ENCODE measurements around the gene CROCC. TPM values are rescaled to one million over a fixed set of nuclear protein-coding genes. Genes with fewer than 3 reads are reported as not detected.
A peak's percentile ranks its signal among the peaks of the same experiment; 100 is the strongest.
"Not testable (repeated sequence)": the region's sequence is repeated elsewhere in the genome, so short reads cannot be mapped to it uniquely, and the experiment has no call there.

Gene CROCC
- total RNA-seq, 2 donors from 2014 or later = 6.5 to 9.2 TPM

GRCh38 chr1:16912742-16913141 is 9.0 kb upstream of the CROCC start:
- DNase-seq; ATAC-seq; intact Hi-C loops (cut with DNase I): not testable (repeated sequence)

DNA sequence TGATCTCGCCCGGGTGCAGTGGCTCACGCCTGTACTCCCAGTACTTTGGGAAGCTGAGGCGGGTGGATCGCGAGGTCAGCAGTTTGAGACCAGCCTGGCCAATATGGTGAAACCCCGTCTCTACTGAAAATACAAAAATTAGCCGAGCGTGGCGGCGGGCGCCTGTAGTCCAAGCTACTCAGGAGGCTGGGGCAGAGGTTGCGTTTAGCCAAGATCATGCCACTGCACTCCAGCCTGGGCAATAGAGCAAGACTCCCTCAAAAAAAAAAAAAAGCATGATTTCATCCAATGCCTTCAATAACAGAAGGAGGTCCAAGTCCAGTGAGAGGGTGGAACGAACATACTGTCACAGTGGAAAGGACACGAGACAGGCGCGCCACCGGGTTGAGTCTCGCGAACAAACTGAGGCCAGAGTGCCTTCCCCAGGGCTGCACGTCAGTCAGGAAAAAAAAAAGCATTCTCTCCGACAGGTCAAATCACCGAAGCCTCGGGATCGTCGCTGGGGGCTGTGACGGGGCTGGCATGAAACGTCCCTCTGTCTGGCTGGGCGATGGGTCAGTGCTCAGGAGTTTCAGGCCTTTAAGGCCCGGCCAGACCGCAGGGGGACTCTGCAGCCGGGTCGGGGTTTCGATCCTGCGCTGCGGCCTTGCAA is 8.4 kb upstream of the CROCC start:
- intact Hi-C loops (cut with DNase I) = no loop called here
- ATAC-seq = no peak
- DNase-seq = peak; percentile 49

DNA sequence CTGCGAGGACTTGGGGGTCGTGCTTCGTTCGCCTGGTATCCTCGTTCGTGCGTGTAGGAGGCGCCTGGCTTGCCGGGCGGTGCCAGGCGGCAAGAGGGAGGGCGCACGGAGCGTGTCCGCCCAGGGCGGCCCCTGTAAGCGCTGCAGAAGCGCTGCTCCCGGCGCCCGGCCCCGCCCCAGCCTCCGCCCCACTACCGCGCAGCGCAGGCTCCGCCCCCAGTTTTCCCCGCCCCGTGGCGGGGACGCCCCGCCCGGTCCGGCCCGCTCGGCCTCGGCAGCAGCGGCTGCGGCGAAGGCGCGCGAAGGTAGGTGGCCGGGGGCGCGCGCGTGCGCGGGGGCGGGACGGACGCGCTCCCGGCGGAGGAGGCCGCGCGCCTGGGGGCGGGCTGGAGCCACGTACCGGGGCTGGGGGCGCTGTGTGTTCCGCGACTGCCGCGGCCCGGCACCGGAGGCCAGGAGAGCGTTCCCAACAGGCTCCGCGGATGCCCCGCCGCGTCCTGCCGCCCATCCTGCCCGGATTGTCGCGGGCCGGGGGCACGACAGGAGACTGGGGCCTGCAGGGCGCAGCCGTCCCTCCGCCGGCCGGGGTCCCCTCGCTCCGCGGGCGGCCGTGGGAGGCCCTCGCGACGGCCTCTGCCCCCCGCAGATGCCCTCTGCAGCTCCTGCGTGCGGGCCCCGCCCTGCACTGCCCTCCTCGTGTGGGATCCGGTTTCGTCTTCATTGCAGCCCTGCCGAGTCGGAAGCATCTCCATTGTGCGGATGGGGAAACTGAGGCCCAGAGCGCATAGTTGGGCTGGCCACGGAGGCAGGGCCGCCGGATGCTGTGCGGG is 7.7 kb upstream of the CROCC start:
- DNase-seq (peak; percentile 96), ATAC-seq (peak; percentile 97)
- intact Hi-C loops (cut with DNase I) = no loop called here

DNA sequence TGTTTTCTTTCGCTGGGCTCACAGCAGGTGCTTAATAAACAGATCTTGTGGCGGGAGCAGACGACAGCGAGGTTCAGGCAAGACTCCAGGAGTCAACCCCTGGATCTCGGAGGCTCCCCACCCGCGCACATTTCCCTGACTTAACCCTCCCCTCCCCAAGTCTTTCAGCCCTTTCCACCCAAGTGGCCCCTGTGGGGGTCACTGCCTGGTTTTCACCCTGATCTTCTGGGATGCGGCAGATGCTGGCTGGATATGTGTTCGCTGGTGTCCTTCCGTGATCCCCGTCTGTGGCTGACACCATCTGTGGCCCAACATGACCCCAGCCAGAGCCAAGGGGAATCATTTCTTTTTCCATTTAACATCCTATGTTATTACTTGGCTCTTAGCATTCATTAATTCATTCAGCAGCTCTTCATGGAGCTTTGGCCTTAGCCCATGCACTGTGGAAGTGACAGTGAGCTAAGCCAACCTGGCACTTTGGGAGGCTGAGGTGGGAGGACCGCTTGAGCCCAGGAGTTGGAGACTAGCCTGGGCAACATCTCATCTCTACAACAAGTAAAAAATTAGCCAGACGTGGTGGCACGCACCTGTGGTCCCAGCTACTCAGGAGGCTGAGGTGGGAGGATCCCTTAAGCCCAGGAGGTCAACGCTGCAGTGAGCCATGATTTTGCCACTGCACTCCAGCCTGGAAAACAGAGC is 6.7 kb upstream of the CROCC start:
- ATAC-seq; intact Hi-C loops (cut with DNase I); DNase-seq: not testable (repeated sequence)

DNA sequence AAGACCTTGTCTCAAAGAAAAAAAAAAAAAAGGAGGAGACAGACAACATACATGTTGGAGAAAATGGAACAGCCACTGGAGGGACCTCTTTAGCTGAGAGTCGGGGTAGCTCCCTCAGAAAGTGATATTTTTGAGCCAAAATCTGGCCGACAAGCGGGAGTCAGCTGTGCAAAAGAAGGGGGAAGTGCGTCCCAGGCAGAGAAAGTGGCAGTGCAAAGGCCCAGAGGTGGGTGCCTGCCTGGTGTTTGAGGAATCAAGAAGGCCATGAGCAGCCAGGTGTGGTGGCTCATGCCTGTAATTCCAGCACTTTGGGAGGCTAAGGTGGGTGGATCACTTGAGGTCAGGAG is 6.1 kb upstream of the CROCC start:
- DNase-seq = no peak
- intact Hi-C loops (cut with DNase I) = no loop called here
- ATAC-seq = no peak

GRCh38 chr1:16916036-16916880 is 5.5 kb upstream of the CROCC start:
- intact Hi-C loops (cut with DNase I); DNase-seq; ATAC-seq: not testable (repeated sequence)

DNA sequence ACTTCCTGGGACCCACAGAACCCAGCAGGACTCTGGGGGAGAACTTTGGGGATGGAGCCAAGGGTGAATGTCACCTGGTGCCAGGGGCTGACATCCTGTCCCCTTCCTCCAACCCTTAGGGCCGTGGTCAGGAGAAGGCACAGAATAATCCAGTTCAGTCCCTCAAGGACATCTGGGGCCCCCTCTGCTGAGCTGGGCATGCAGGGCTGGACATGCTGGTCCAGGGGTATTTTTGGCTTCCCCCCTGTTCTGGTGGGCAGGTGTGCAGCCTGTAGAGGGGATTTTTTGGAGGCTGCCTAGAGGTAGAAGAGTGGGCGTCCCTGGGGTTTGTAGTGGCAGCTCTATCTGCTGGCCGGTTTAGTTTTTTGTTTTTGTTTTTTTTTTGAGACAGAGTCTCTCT is 3.4 kb upstream of the CROCC start:
- ATAC-seq (no peak), DNase-seq (no peak)
- intact Hi-C loops (cut with DNase I) = no loop called here

DNA sequence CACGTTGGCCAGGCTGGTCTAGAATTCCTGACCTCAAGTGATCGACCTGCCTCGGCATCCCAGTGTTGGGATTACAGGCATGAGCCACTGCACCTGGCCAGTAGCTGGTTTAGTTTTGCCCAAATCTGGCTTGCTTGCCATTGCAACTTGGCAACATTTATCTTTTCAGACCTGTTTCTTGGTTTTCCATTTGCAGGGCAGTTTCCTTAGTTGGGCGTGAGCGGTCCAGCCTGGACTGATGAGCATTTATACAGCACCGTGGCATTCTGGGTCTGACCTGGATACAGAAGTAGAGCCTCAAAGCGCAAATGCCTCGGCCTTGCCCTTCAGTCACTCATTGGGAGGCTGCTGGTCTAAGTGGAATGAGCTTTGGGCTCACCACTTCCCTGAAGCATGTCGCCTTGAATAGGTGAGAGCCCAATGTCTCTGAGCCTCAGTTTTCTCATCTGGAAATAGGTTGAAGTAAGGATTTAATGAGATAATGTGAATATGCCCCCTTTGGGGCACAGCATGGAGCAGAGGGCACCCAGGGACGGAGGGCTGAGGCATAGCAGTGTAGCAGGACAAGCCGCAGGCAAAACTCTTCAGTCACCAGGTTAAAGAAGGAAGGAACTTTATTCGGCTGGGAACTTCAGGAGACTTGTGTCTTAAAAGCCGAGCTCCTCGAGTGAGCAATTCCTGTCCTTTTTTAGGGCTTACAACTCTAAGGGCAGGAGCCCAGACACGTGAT is 2.6 kb upstream of the CROCC start:
- ATAC-seq; DNase-seq; intact Hi-C loops (cut with DNase I): not testable (repeated sequence)

- ATAC-seq = no peak
- intact Hi-C loops (cut with DNase I) = no loop called here
- peak; percentile 6 for DNase-seq
Observed at GRCh38 chr1:16920951-16921350, 780 bp upstream of the CROCC start.

GRCh38 chr1:16922466-16922865 is 735 bp downstream of the CROCC start:
- DNase-seq (peak; percentile 6), ATAC-seq (no peak)
- intact Hi-C loops (cut with DNase I) = no loop called here

- ATAC-seq (no peak), DNase-seq (peak; percentile 7)
- intact Hi-C loops (cut with DNase I) = no loop called here
Observed at GRCh38 chr1:16922885-16923431, 1.2 kb downstream of the CROCC start.

DNA sequence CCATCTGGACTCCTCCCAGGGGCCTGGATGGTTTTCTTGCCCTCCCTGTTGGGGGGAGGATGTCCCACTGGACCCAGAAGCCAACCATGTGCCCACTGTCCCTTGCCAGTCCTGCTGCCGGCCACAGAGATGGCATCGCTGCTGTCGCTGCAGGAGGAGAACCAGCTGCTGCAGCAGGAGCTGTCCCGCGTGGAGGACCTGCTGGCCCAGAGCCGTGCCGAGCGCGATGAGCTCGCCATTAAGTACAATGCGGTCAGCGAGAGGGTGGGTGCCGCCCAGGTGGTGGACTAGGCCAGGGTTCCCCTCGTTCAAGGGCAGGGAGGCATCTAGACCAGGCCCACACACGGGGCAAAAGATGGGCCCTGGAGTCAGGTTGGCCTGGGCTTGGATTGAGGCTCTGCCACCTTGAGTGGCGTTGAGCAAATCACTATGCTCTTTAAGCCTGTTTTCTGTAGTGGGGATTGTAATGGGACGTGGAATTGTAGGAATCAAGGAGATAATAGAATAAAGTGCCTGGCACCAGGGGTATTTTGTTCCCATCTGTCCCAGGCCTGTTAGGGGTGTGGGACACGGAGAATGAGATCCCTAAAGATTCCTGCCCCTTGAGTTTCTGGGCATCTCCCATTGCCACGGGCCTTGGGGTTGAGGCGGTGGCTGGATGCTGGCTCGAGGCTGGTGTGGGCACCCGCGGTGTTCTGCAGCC is 2.6 kb downstream of the CROCC start:
- intact Hi-C loops (cut with DNase I) = no loop called here
- peak; percentile 6 for DNase-seq
- ATAC-seq = no peak

DNA sequence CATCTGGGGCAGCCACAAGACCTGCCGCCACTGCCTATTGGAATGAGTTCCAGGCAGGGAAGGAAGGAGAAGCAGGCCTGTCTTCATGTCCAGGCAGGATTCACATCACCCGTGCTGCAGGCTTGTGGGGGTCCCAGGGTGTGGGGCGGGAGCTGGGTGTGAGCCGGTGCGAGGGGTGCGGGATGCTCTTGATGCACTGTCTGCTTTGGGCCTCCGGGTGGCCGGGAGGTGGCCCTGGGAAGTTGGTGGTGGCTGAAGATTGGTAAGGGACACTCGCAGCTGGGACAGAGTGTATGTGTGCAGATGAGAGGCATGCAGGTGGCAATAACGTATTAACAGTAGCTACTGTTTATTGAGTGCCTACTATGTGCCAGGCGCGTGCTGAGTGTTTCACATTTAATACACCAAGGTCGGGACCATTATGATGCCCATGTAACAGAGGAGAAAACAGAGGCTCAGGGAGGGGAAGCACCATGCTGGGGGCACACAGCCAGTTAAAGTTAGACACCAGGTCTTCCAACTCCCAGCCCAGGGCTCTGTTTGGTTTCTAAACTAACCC is 3.3 kb downstream of the CROCC start:
- intact Hi-C loops (cut with DNase I) = no loop called here
- no peak for ATAC-seq
- DNase-seq = no peak

DNA sequence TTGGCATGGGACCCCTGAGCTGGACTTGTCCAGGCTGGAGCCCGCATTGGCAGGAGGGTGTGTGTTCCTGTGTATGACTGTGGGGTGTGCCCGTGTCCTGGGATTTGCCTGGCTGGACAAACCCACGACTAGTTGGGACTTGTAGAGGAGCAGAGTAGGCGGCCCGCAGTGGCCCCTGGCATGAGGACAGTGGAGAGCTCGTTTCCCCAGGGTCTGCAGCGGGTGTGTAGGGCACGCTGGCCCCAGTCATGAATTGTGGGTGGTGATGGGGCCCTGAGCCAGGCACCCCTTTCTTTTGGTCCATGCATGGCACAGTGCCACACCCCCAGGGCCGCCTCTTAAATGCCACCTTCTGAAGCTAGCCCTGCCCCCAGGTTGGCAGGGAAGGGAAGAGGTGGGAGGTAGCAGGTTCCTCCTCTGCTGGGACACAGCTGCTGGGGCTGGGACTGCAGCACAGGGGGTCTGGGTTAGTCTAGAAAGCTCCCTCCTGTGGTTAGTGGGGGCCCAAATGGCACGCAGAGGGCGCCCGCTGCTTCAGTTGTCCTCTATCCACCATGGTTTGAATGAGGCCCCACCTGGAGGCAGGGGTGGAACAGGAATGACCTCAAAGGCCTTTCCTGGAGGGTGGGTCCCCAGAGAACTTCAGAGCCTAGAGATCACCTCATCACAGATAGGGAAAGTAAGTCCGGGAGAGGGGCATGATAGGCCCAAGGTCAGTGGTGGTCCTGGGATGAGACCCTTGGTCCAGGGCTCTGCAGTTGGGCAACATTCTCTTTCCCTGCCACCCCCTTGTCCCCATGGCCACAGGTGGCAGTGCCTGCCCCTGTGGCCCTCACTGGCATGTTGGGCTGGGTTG is 4.1 kb downstream of the CROCC start:
- DNase-seq (no peak), ATAC-seq (no peak)
- intact Hi-C loops (cut with DNase I) = no loop called here

GRCh38 chr1:16926491-16927073 is 4.9 kb downstream of the CROCC start:
- intact Hi-C loops (cut with DNase I) = no loop called here
- DNase-seq = no peak
- no peak for ATAC-seq

GRCh38 chr1:16927256-16927655 is 5.5 kb downstream of the CROCC start:
- intact Hi-C loops (cut with DNase I) = no loop called here
- ATAC-seq (no peak), DNase-seq (no peak)

Measured in left cardiac atrium (tissue), 4 donors.